HT-29 (cell line): ENCODE measurements around the gene PWWP2B. TPM values are rescaled to one million over a fixed set of nuclear protein-coding genes. Genes with fewer than 3 reads are reported as not detected.
"Not testable (repeated sequence)": the region's sequence is repeated elsewhere in the genome, so short reads cannot be mapped to it uniquely, and the experiment has no call there.

ENCODE experiments used
- DNase-seq: peaks from one replicate; pipeline ENCODE4 v3.0.0-alpha.2; 2015; ENCODE audit warnings: low spot score
- total RNA-seq: library from RNA; depleted of rRNA; stranded (reverse); fragments of >200 nt; shearing (Covaris generic); gene quantifications from 2 replicates; pipeline ENCODE4 v1.2.3, GENCODE V29; 2014

The PWWP2B gene
- total RNA-seq, 1 experiment from 2014 or later, result 73.4 TPM

DNA sequence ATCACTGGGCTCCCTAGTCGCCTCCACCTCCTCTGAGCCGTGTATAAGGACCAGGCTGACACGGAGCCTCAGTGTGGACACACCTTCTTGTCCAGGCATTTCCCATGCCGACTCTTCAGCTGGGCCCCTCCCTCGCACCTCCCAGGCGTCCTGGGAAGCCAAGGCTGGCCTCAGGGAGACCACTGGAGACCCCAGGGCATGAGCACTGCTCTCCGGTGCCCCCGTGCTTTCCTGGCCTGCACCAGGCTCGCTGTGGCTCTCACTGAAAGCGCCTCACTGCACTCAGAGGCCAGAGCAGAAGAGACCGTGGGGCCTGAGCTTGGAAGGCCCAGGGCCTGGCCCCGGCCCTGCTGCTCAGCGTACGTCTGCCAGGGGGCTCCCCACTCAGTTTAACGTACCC is 33.6 kb upstream of the PWWP2B start:
- DNase-seq, result no peak

DNA sequence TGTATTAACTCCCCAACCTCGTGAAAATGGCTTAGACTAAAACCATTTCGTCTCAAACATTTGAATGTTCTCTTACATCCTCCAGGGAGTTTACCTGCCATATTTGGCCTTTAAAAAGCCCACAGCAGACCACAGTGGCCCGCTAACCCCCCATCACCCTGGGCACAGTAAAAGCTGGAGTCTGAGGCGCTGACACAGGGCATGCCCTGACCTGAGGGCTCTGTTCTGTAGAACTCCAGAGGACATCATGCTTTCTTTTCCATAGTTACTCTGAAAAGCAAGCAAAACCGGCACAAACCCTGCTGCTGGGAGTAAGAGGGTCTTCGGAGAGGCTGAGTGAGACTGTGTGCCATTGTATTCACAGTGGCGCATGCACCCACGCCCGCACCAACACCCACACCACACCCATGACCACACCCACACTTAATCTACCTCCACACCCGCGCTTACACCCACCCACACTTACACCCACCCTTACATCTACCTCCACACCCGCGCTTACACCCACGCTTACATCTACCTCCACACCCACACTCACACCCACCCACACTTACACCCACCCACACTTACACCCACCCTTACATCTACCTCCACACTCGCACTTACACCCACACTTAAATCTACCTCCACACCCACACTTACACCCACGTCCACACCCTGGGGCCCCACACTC is 32.9 kb upstream of the PWWP2B start:
- DNase-seq, result no peak

DNA sequence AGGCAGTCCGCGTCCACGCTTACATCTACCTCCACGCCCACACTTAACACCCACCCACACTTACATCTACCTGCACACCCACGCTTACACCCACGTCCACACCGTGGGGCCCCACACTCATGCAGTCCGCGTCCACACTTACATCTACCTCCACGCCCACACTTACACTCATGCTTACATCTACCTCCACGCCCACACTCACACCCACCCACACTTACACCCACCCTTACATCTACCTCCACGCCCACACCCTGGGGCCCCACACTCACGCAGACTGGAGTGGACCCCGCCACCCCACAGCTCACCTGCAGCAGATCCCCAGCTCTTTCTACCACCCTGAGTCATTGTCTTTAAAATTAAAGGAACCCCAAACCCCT is 32.4 kb upstream of the PWWP2B start:
- no peak for DNase-seq

DNA sequence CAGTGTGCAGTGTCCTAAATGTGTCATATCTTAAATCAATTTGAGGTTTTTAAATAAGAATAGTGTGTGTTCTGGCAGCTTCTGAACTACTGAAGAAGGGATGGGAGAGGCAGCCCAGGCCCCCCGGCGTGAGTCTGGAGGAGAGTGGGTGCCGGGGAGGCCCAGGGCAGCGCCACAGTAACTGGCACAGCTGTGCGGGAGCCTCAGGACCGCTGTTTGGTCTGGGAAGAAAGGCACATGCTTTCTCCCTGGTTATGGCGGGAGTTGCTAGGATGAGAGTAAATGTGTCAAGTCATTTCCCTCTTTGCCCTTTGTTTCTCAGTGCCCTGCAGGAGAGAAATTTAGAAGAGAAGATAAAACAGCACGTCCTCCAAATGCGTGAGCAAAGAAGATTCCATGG is 31.9 kb upstream of the PWWP2B start:
- DNase-seq, result no peak

DNA sequence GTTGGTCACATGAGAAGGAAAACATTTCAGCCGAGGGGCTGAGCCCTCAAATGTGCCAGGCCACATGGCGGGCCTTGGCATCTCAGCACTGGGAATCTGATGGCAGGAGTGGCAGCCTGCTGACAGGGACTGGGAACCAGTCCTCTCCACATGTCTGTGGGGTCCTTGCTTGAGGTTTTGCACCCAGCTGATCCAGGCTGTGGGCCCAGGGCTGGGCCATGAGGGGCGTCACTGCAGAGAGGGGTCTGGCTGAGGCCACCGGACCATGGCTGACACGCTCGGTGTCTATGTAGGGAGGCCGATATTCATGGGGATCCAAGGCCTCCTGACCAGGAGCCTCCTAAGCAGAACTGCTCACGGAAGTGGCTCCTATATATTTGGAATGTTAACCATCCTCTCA is 31.0 kb upstream of the PWWP2B start:
- DNase-seq, result no peak

DNA sequence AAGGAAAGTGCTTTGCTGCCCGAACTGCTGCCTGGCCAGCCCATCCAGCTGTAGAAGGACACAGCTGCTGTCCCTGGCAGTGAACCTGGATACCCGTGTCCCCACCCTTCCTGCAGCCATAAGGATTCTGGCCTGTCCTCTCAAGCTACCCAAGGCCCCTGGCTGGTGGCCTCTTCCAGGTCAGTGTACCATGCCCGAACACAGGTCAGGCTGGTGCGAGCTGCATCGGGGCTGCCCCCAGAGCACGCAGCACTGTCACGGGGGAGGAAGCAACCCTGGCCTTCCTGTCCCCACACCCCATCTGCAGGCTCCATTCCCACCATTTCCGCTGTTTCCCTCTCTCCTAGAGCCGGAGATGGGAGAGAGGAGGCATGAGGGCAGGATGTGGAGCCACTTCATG is 30.5 kb upstream of the PWWP2B start:
- DNase-seq, result no peak

DNA sequence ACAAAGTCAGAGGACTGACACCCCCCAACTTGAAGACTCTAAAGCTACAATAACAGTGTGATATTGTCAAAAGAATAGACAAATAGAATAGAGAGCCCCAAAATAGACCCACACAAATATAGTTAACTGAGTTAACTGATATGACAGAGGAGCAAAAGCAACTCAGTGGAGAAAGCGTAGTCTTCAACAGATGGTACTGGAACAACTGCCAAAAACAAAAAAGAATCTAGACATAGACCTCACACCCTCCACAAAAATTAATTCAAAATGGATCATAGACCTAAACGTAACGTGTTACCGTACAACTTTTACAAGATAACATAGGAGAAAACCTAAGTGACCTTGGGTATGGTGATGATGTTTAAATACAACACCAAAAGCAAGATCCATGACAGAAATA is 28.6 kb upstream of the PWWP2B start:
- no peak for DNase-seq

DNA sequence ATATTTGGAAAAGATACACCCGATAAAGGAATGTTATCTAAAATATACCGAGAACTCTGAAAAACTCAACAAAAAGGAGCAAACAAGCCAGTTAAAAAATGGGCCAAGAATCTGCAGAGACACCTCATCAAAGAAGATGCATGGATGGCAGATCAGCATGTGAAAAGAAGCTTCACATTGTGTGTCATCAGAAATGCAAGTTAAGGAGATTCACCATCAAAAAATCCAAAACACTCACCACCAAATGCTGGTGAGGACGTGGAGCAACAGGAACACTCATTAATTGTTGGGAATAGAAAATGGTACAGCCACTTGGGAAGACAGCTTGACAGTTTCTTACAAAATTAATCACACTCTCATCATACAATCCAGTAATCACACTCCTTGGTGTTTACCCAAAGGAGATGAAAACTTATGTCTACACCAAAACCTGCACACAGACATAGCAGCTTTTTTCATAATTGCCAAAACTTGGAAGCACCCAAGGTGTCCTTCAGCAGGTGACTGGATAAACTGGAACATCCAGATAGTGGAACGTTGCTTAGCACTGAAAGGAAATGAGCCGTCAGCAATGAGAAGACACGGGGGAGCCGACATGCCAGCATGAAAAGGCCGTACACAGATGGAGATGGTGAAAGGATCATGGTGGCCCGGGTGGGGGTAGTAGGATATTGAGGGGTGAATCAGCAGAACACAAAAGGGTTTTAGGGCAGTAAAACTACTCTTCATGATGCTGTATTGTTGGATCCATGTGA is 27.9 kb upstream of the PWWP2B start:
- no peak for DNase-seq

DNA sequence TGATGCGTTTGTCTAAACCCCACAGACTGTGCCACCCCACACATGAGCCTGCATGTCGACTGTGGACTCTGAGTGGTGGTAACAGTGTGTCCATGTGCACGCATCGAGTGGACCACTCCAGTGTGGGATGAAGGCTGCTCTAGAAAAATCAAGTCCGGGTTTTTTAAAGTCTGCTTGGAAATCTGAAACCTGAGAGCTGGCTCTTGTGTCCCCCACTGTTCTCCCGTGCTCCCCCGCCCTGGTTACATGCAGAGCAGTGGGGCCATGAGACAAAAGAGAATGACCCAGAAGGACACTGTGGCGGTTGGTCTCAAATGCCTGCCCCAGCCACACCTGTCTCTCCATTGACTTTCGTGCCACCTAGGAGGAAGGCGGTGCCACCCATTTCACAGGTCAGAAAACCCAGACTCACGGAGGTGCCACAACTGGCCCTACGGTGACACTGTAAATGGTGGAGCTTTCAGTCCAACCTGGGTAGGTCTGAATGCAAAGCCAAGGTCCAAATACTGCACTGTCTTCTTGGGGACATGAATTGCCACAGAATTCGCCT is 27.3 kb upstream of the PWWP2B start:
- no peak for DNase-seq

DNA sequence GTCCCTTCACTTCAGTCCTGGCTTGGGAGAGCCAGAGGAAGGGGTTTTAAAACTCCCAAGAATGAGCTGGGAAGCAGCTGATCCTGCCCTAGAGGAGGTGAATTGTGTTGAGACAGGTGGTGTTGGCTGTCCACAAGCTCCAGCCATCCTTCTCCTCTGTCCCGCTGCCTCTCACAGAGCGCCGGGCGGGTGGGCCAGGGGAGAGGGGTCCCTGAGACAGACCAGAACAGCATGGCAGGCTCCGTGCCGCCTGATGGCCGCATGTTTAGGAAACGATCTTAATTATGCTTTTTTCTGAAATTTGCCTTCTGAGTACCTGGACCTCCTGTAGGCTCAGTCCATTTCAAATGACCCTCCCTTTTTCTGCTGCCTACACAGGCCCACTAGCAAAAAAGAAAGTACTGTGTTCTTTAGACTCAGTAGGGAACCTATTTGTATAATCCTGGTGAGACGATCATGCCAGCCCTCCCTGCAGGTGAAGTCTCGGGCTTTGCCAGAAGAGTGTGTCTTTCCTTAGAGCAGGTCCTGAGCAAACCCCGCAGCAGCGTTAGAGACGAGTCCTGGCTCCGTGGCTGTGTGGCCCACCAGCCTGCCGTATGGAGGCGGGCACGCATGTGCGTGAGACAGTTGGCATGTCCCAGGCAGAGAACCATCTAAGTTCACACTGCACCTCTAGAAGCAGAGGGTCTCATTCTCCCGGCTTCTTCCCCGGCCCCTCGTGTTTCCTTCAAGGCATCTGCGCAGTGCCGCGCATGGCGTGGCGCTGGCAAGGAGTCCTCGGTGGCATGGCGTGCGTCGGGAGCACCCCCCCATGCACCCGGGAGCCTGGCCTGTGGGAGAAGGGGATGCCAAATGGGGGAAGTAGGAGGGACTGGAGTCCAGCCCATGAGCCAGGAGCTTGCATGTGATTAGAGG is 26.3 kb upstream of the PWWP2B start:
- no peak for DNase-seq

DNA sequence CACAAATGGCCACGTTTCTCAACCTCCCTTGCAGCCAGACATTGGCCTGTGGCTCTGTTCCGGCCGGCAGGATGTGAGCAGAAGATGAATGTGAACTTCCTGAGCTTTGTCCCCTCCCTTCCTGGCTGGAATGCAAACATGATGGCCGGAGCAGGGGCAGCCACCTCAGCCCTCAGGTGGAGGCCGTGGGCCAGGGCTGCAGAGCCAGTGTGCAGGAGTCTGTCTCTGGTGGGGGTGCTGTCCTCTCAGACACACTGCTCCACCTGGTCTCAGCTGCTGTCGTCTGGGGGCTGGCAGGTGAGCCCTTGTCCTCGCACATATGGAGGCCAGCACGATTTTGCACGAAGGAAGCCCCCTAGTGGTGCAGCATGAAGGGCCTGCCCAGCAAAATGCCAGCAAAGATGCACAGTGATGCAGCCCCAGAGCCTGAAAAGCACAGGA is 25.3 kb upstream of the PWWP2B start:
- peak; percentile 62 for DNase-seq

DNA sequence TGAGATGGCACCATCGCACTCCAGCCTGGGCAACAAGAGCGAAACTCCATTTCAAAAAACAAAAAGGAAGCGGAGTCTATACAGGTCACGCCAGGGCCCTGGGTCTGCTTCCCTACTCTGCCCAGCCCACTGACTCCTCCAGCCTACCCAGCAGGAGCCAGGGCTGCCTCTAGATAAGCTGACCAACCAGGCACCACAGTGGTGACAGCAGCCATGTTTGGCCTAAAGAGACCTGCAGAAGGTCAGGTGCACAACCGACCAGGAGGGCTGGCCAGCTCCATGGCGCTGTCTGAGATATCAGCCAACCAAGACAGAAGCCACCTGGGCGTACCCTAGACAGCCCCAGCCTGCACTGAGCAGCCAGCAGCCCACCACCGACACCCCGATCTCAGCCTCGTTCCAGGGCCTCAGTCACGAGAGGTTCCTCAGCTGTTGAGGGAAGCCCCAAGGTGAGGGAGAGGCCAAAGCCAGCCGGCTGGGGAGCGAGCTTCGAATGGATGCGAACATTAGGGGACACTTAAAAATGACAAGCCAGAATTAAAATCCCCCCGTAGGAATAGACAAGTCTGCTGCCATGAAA is 24.4 kb upstream of the PWWP2B start:
- DNase-seq, result no peak

DNA sequence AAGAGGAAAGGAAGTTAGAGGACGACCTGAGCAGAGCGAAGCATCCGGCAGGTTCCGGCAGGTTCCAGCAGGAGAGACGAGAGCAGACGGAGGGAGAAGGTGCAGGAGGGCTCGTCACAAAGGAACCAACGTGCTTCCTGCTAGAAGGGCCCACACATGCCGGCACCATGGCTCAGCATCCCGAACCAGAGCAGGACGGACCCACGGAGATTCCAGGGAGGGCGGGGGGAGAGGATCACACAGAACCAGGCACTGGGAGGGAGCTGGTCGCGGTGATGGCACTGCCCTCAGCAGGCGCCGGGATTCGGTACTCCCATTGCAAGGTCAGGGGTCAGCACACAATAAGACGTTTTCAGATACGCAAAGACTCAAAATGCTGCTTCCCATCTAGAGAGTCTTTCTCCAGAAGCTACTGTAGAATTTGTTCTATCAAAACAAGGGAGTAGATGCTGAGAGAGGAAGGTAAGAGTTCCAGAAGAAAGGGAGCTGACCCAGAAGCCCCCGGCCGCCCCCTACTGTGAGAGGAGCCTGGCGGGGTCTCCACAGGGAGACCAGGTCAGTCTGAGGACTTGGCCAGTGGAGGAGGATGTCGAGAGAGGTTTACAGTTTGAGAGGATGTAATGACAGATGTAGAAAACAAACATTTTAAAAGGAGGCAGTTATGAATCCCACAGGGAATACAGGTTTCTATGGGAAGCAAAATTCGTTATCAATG is 23.6 kb upstream of the PWWP2B start:
- no peak for DNase-seq

DNA sequence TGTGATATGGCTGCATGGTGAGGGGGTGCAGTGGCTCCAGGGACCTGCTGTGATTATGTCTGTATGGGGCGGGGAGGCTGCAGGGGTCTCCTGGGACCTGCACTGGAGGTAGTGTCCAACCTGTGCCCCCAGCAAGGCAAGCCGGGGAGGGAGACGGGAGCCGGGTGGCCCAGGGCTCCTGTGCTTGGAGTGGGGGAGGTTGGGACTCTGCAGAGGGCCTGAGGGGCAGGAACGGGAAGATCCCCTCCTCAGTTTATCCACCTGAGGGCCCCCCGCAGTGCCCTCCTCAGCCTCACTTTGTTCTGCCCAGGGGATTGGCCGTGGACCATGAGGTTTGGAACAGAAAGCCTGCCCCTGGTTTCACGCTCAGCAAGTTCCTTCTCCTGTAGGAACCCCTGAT is 22.8 kb upstream of the PWWP2B start:
- no peak for DNase-seq

DNA sequence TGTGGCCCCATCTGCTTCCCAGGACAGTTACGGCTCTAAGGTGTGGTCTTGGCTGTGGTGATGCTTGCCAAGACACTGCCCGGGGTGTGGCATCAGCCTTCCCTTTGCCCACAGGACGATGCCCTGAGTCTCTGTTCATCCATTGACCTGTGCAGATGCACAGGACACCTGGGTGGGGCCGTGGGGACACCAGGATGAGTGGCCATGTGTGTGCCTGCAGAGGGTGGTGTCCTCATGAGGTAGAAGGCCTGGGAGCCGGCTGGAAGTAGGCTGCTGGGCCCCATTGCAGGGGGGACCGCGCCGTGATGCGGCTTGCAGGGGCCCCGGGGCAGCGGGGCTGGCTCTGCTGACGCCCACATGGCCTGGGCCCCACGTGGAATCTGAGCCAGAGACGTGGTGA is 22.4 kb upstream of the PWWP2B start:
- DNase-seq, result no peak

DNA sequence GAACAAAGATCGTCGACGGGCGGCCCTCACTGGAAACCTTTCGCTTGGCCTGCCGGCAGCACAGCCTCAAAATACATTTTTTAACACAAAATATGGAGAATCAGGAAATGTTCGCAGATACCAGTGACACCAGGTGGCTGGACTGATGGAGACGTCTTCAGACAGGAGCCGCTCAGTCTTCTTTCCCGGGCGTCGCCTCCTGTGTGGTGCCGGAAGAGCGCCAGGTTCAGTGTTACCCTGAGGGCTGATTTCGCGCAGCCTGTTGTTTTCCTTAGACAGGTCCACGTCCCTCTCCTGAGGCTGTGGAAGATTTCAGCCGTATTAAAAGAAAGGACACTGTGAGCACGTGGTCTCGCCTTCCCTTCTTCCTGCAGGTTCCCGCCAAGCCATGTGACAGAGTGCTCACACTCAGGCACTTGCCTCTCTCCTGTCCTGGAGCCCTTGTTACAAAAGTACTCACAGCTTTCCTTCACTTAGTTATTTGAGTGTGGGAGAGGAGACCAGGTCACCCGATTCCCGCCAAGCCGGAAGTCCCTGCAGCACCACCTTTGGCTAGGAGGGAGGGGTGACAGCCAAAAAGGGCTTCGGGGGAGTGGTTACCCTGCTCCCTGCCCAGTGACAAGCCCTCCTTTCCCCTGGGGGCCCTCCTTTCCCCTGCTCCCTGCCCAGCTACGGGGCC is 21.7 kb upstream of the PWWP2B start:
- DNase-seq, result no peak

DNA sequence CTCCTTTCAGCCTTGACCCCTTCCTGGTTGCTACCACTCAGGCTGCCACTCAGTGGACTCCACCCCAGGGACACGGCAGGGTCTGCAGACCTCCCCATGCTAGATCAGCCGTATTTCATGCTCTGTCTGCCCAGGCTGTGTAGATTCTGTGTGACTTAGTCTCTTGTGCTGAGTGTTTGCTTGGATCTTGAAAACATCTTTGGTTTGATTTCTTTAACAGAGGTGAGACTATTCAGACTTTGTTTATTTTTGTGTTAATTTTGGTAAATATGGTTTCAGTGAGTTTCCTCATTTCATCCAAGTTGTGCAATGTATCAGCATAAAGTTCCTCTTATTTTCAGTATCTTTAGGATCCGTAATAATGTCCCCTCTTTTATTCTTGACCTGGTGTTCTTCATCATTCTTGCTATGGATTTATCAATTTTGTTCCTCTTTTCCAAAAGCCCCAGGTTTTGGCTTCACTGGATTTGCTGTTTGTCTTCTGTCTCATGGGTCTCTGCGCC is 21.2 kb upstream of the PWWP2B start:
- DNase-seq, result no peak

DNA sequence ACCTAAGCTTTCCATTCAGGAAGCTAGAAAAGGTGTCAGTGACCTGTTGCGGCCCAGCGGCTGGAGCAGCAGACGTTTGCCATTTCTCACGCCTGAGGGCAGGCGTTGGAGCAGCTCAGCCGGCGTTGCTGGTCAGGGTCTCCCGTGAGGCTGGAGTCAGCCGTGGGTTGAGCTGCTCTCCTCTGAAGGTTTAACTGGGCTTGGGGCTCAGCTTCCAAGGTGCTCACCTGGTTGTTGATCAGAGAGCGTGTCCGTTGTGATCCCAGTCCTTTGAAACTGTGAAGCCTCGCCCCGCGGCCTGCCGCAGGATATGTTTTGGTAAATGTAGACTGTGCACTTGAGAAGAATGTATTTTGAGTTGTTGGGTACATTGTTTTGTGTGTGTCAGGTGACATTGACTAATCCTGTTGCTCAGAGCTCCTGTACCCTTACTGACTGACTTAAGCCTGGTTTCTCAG is 20.6 kb upstream of the PWWP2B start:
- DNase-seq, result no peak

DNA sequence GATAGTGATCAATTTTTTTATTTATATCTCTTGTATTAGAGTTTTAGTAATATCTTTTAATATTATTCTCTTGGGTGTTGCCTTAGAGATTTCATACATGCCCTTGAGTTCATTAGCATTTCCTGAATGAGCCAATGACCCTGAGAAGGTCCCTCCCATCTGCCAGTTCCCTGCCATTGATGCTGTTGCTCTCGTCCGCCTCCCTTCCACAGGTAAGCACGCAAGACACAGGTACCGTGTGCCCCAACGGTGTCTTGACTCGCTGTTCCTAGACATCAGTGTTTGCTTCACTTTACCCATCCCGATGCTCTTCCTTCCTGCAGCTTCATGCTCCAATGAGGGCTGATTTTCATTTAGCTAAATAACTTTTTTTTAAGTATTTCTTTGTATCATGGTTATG is 19.7 kb upstream of the PWWP2B start:
- no peak for DNase-seq

DNA sequence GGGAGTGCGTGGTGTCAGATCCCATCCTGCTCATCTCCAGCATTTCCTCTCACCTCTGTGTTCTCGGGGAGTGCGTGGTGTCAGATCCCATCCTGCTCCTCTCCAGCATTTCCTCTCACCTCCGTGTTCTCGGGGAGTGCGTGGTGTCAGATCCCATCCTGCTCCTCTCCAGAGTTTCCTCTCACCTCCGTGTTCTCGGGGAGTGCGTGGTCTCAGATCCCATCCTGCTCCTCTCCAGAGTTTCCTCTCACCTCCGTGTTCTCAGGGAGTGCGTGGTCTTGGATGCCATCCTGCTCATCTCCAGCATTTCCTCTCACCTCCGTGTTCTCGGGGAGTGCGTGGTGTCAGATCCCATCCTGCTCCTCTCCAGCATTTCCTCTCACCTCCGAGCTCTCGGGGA is 18.0 kb upstream of the PWWP2B start:
- DNase-seq, result not testable (repeated sequence)
